ENCODE results near the gene RAD51D. TPM values are rescaled to one million over a fixed set of nuclear protein-coding genes. Genes with fewer than 3 reads are reported as not detected.

The RAD51D gene
- total and polyA plus RNA-seq, 10 of the 15 experiments (the other 5 are each of a cell fraction or from before 2014, with no cell fraction given): 2.6 to 29.3 (median 13.5) TPM

DNA sequence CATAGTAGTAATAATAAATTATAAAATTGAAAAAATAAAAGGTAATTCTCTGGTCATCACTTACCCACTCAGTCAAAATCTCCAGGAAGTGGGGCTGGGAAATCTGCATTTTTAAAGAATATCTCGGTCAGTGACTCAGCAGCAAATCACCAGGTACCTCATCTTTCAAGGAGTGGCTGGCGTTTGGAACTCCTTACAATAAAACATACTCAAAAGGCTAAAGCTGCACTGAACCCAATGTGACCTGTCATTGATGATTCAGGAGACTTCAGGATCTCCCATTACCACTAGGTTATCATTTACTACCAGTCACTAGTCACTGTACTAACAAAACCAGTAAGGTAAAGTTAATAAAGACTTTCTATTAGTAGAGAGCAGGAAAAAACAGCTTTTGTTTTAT is 34.7 kb downstream of the RAD51D start:
- no peak for FAIRE-seq
- ChIA-PET CTCF (interaction anchor here (1.1 to 1.9 kb wide), 4 partner anchors 20 to 449 kb away, joined by 3 to 16 read pairs (median 4); partner anchors contain the start of gene RFFL), SMC1A (ENCODE audit: uncharacterized antibody, unreplicated experiment) (interaction anchor here (0.8 to 14.7 kb wide), 6 partner anchors 19 to 62 kb away, joined by 3 to 534 read pairs (median 6); partner anchors contain the start of gene RFFL), POLR2A (interaction anchor here (0.9 to 5.0 kb wide), 3 partner anchors 9 to 56 kb away, joined by 4 to 115 read pairs (median 45); partner anchors contain the start of gene RFFL), RAD21 (ENCODE audit: unreplicated experiment) (interaction anchor here (0.8 to 17.8 kb wide), 7 partner anchors 17 to 105 kb away, joined by 3 to 452 read pairs (median 5); partner anchors contain the start of genes LIG3 and RFFL)
- peak overlapping the region; percentile 41 for H3K27ac ChIP-seq (ENCODE audit: control insufficient read depth, insufficient read depth)
- H3K9ac ChIP-seq (ENCODE audit: control insufficient read depth, insufficient read depth, low read length): no peak overlapping the region
- peaks cover 83% of the 10 kb centered on the region for H3K79me2 ChIP-seq (ENCODE audit: control insufficient read depth, insufficient read depth, low read length)
- H4K20me1 ChIP-seq (ENCODE audit: control insufficient read depth, insufficient read depth): no peaks in the 10 kb centered on the region
- peak overlapping the region; percentile 30; the same call in 1 of the 2 replicates for H3K4me2 ChIP-seq (ENCODE audit: control insufficient read depth, insufficient read depth)
- H3K27me3 ChIP-seq (replicated peaks in 1 of 2; ENCODE audit: control insufficient read depth in 2 of 2, insufficient read depth in 2 of 2, low read length in 1 of 2): no peaks in the 10 kb centered on the region
- no peaks in the 10 kb centered on the region; a peak in 1 of 4 replicates for H3K36me3 ChIP-seq (ENCODE audit: control insufficient read depth in 2 of 2, insufficient read depth in 2 of 2, low read length in 1 of 2)
- BruUV-seq (replicated peaks): no TSS peak
- 51% methylated on average over 2 of the region's 2 CpGs for WGBS (ENCODE audit: insufficient coverage, insufficient replicate concordance, low lambda C conversion rate, missing lambda C conversion rate)
- H3K4me1 ChIP-seq (ENCODE audit: control insufficient read depth, insufficient read depth, low read length): peaks cover 36% of the 10 kb centered on the region
- H2AFZ ChIP-seq (ENCODE audit: control insufficient read depth, low read depth, low read length): no peak overlapping the region
- H3K9me3 ChIP-seq (replicated peaks; ENCODE audit: control insufficient read depth, insufficient read depth, low read length): no peaks in the 10 kb centered on the region
- intact Hi-C loops (cut with micrococcal nuclease; ENCODE audit: unreplicated experiment) (loop anchor here (5.0 kb wide), 1 partner anchor 103 kb away; the partner anchor contains the start of gene LIG3), in situ Hi-C loops (cut with MboI) (no loop called here)
- H3K4me3 ChIP-seq: no peak overlapping the region
- TF ChIP-seq, protein P1, sequence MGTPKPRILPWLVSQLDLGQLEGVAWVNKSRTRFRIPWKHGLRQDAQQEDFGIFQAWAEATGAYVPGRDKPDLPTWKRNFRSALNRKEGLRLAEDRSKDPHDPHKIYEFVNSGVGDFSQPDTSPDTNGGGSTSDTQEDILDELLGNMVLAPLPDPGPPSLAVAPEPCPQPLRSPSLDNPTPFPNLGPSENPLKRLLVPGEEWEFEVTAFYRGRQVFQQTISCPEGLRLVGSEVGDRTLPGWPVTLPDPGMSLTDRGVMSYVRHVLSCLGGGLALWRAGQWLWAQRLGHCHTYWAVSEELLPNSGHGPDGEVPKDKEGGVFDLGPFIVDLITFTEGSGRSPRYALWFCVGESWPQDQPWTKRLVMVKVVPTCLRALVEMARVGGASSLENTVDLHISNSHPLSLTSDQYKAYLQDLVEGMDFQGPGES (IDR thresholded peaks at IDR 0.05): no peak
- no peak for TF ChIP-seq NFXL1 (IDR thresholded peaks at IDR 0.05; ENCODE audit: borderline replicate concordance)
- TF ChIP-seq PAX5 (IDR thresholded peaks at IDR 0.05; ENCODE audit: borderline replicate concordance, low read depth, low read length): no peak
- TF ChIP-seq TCF3 (IDR thresholded peaks at IDR 0.05; ENCODE audit: borderline replicate concordance, insufficient read depth, low read depth, low read length): no peak
- no peak for TF ChIP-seq KDM1A (IDR thresholded peaks at IDR 0.05; ENCODE audit: borderline replicate concordance)
- TF ChIP-seq POU2F2 (IDR thresholded peaks at IDR 0.05; ENCODE audit: borderline replicate concordance, low read depth, low read length): no peak
- TF ChIP-seq, protein P2, sequence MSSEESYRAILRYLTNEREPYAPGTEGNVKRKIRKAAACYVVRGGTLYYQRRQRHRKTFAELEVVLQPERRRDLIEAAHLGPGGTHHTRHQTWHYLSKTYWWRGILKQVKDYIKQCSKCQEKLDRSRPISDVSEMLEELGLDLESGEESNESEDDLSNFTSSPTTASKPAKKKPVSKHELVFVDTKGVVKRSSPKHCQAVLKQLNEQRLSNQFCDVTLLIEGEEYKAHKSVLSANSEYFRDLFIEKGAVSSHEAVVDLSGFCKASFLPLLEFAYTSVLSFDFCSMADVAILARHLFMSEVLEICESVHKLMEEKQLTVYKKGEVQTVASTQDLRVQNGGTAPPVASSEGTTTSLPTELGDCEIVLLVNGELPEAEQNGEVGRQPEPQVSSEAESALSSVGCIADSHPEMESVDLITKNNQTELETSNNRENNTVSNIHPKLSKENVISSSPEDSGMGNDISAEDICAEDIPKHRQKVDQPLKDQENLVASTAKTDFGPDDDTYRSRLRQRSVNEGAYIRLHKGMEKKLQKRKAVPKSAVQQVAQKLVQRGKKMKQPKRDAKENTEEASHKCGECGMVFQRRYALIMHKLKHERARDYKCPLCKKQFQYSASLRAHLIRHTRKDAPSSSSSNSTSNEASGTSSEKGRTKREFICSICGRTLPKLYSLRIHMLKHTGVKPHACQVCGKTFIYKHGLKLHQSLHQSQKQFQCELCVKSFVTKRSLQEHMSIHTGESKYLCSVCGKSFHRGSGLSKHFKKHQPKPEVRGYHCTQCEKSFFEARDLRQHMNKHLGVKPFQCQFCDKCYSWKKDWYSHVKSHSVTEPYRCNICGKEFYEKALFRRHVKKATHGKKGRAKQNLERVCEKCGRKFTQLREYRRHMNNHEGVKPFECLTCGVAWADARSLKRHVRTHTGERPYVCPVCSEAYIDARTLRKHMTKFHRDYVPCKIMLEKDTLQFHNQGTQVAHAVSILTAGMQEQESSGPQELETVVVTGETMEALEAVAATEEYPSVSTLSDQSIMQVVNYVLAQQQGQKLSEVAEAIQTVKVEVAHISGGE (CRISPR knock-in tag; IDR thresholded peaks at IDR 0.05): no peak
- no peak for DNase-seq (ENCODE audit: low read depth, low spot score)
- no peak for ATAC-seq
